Epithelial cell of esophagus (primary cell): ENCODE data around the gene LRRC10.

ENCODE experiments used
- DNase-seq: peaks from one replicate; pipeline ENCODE4 v3.0.0; 2010; ENCODE audit warnings: low read depth
- H3K4me3 ChIP-seq: 2 replicates; pipeline ENCODE4 v1.5.1; 2011; ENCODE audit warnings: mild to moderate bottlenecking, low read length, control low read depth
- TF ChIP-seq, protein P1 (sequence below): IDR thresholded peaks from 2 replicates; pipeline ENCODE4 v1.5.1; 2011; ENCODE audit warnings: low read depth, mild to moderate bottlenecking, low read length, control low read depth, inconsistent platforms; ENCODE audit not compliant: insufficient read depth; ENCODE audit errors: missing control alignments

The LRRC10 gene

DNA sequence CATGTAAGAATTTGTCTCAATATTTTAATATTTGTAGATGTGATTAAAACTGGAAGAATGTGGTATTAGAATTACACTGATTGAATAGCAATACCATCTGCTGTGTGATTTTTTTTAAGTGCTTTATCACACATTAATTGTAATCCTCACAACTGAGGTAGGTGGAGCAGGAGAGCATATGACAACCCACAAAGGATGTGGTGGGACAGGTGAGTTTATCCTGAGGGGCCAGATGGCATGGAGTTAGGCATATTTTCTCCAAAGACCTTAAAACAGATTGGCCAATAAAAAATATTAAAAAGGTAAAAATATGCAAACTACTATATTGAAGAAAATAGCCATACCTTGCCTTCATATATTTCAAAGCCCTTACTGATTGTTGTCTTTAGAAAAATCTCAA is 7.8 kb downstream of the LRRC10 start:
- no peak overlapping the region for H3K4me3 ChIP-seq
- TF ChIP-seq, protein P1, sequence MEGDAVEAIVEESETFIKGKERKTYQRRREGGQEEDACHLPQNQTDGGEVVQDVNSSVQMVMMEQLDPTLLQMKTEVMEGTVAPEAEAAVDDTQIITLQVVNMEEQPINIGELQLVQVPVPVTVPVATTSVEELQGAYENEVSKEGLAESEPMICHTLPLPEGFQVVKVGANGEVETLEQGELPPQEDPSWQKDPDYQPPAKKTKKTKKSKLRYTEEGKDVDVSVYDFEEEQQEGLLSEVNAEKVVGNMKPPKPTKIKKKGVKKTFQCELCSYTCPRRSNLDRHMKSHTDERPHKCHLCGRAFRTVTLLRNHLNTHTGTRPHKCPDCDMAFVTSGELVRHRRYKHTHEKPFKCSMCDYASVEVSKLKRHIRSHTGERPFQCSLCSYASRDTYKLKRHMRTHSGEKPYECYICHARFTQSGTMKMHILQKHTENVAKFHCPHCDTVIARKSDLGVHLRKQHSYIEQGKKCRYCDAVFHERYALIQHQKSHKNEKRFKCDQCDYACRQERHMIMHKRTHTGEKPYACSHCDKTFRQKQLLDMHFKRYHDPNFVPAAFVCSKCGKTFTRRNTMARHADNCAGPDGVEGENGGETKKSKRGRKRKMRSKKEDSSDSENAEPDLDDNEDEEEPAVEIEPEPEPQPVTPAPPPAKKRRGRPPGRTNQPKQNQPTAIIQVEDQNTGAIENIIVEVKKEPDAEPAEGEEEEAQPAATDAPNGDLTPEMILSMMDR = no peak
- DNase-seq = no peak

DNA sequence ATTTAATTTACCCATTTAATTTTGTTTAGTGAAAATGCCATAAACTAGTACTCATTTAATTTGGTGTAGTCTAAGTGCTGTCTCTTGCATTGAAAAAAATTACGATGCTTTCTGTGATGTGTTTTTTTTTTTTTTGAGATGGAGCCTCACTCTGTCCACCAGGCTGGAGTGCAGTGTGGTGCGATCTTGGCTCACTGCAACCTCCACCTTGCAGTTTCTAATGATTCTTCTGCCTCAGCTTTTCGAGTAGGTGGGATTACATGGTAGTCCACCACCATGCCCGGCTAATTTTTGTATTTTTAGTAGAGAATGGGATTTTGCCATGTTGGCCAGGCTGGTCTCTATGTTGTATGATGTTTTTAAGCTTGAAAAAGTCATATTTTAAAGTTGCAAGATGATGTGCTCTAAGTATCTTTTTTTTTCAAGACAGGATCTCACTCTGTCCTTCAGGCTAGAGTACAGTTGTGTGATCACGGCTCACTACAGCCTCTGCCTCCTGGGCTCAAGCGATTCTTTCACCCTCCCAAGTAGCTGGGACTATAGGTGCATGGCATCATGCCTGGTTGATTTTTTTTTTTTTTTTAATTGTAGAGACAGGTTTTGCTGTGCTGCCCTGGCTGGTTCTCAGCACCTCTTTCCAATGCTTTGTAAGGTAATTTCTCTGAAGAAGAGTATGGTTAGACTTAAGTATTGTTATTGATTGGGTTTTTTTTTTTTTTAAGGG is 8.6 kb downstream of the LRRC10 start:
- no peak for DNase-seq
- TF ChIP-seq, protein P1 = no peak
- H3K4me3 ChIP-seq = no peak overlapping the region

DNA sequence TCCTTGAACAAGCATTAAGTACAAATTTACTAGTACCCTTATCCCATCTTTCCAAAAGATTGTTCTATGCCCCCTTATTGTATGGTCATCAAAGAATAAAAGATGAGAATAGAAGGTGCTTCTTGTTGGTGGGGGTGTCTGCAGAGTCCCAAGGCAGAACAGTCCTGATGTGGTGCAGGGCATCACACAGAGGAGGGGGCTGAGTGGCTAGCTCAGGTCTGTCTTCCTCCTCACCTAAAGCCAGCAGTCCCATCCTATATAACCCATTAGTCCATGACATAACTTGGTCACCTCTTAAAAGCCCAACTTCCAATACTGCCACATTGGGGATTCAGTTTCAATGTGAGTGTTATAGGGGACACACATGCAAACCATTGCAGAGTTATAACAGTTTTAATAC is 9.9 kb downstream of the LRRC10 start:
- no peak overlapping the region for H3K4me3 ChIP-seq
- DNase-seq = no peak
- TF ChIP-seq, protein P1 = no peak

DNA sequence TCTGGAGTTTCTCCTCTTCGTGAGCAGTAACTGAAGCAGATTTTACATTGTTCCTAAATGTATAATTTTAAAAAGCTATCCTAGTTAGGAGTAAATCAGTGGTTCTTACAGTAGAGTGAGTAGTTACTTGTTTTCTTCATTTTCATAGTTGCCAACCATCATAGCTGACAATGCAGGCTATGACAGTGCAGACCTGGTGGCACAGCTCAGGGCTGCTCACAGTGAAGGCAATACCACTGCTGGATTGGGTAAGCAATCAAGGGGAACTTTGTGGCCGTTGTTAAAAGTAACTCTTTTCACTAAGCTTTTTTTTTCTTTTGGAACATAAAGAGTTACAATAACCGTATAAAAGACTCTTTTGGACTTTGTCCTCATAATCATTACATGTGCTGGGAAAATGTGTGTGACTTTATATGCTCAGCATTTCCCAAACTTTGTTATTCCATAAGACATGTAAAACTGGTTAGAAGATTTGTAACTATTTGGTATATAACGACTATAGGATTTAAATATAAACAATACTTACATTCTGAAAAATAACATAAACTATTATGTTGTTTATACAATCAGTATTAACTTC is 12.4 kb downstream of the LRRC10 start:
- TF ChIP-seq, protein P1 = no peak
- DNase-seq = no peak
- no peak overlapping the region for H3K4me3 ChIP-seq

DNA sequence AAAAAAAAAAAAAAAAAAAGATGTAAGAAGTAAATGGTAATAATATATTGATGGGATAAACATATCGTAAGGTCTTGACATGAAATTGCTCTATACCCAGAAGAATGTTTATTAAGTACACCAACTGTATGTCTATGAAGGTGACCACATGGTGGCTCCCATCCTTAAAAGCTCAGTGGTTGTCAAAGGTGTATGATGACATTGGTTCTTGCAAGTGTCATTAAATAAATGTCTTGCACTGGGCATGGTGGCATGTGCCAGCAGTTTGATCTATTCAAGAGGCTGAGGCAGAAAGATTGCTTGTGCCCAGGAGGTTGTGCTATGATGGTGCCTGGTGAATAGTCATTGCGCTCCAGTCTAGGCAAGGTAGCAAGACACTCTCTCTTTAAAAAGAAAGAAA is 15.0 kb downstream of the LRRC10 start:
- no peak overlapping the region for H3K4me3 ChIP-seq
- DNase-seq = no peak
- TF ChIP-seq, protein P1 = no peak

DNA sequence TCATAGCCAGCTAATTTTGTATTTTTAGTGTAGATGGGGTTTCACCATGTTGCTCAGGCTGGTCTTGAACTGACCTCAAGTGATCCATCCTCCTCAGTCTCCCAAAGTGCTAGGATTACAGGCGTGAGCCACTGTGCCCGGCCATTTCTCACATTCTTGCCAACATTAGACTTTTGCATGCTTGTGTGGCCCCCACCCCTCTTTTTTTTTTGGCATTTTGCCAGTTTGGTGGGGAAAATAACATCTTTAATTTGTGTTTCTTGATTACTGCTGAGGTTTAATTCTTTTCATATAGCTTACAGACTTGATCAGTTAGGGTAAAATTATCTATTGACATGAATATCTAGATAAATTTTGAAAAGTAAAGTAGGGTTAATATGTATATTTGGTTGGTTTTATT is 21.6 kb downstream of the LRRC10 start:
- TF ChIP-seq, protein P1 = no peak
- H3K4me3 ChIP-seq = no peak overlapping the region
- DNase-seq = no peak

DNA sequence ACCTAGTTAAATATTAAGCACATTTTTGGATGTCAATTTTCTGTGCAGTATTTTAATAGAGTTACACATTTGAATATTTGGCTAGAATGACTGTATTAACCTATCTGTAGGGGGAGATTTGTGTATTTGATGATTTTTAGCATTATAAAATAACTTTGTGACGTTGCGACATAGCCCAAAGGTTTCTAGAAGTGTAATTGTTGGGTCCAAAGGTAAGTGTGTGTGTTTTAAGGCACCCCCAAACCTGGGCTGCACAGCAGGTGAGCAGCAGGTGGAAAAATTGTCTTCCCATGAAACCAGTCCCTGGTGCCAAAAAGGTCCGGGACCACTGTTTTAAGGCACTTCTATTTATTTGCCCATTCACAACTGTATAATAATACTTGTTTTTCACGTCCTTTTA is 22.2 kb downstream of the LRRC10 start:
- no peak overlapping the region for H3K4me3 ChIP-seq
- TF ChIP-seq, protein P1 = no peak
- no peak for DNase-seq
